GM18951 (cell line): Measurements from ENCODE around the gene SEMA5A.

Source experiments
- POLR2A ChIP-seq: IDR thresholded peaks from 4 replicates; pipeline ENCODE4 v1.6.1; 2011; ENCODE audit warnings: mild to moderate bottlenecking; ENCODE audit not compliant: insufficient read length, insufficient read depth; ENCODE audit errors: extremely low read depth
- in situ Hi-C: fragments of 300-500 bp; cut with MboI; formaldehyde crosslinking; loops from one replicate; pipeline ENCODE4 v1.12.0; 2022; ENCODE audit warnings: low sequenced_read_pairs, mixed read lengths, inconsistent platforms; ENCODE audit not compliant: unreplicated experiment

The SEMA5A gene

GRCh38 chr5:9558319-9558965 is 12.6 kb upstream of the SEMA5A start:
- TF ChIP-seq POLR2A: no peak
- in situ Hi-C loops: no loop called here

GRCh38 chr5:9557696-9558095 is 11.8 kb upstream of the SEMA5A start:
- in situ Hi-C loops: no loop called here

GRCh38 chr5:9555961-9556360 is 10.1 kb upstream of the SEMA5A start:
- in situ Hi-C loops: no loop called here
- no peak for TF ChIP-seq POLR2A

More at GRCh38 chr5:9557696-9558095, 11.8 kb upstream of the SEMA5A start:
- no peak for TF ChIP-seq POLR2A

- no peak for TF ChIP-seq POLR2A
- in situ Hi-C loops: no loop called here
Measured at GRCh38 chr5:9554122-9554521, 8.2 kb upstream of the SEMA5A start.

- no peak for TF ChIP-seq POLR2A
- in situ Hi-C loops: no loop called here
Measured at GRCh38 chr5:9553561-9553960, 7.7 kb upstream of the SEMA5A start.

GRCh38 chr5:9551567-9552537 is 6.0 kb upstream of the SEMA5A start:
- in situ Hi-C loops: no loop called here

GRCh38 chr5:9549941-9550340 is 4.1 kb upstream of the SEMA5A start:
- TF ChIP-seq POLR2A: no peak
- in situ Hi-C loops: no loop called here

More at GRCh38 chr5:9551567-9552537, 6.0 kb upstream of the SEMA5A start:
- no peak for TF ChIP-seq POLR2A

- TF ChIP-seq POLR2A: no peak
- in situ Hi-C loops: no loop called here
Measured at GRCh38 chr5:9547122-9547947, 1.5 kb upstream of the SEMA5A start.

- in situ Hi-C loops: no loop called here
- no peak for TF ChIP-seq POLR2A
Measured at GRCh38 chr5:9545136-9545991, 511 bp downstream of the SEMA5A start.

- in situ Hi-C loops: no loop called here
- TF ChIP-seq POLR2A: no peak
Measured at GRCh38 chr5:9544502-9545135, 1.3 kb downstream of the SEMA5A start.

GRCh38 chr5:9544056-9544455 is 1.8 kb downstream of the SEMA5A start:
- in situ Hi-C loops: no loop called here
- no peak for TF ChIP-seq POLR2A
